HEK293 (cell line): Measurements from ENCODE around the gene ARR3.

Source experiments
- CTCF ChIA-PET: fragments of 350-600 bp; formaldehyde crosslinking; extraction: SDS; loops from one replicate; lab custom pipeline; 2021; ENCODE audit warnings: antibody characterized with exemption; lab: Yijun Ruan, JAX
- POLR2A ChIA-PET: fragments of 300-600 bp; formaldehyde crosslinking; extraction: SDS; loops from one replicate; lab custom pipeline; 2020; ENCODE audit warnings: antibody characterized with exemption, inconsistent platforms; lab: Yijun Ruan, JAX
- H3K27ac ChIP-seq: fragments of 200-500 bp; sonication (Bioruptor generic); 2 replicates; pipeline ENCODE4 v1.5.1; 2014; ENCODE audit warnings: low read depth, low read length, control low read depth, inconsistent platforms; ENCODE audit errors: extremely low read depth
- H3K36me3 ChIP-seq, 2 experiments: fragments of 200-500 bp in 1 of 2; sonication (Bioruptor generic) in 1 of 2; 1 replicate in 1 of 2; 2 replicates in 1 of 2; pipeline ENCODE4 v1.5.1; 2014 to 2017; ENCODE audit warnings: inconsistent platforms in 2 of 2, low read length in 2 of 2; ENCODE audit not compliant: control insufficient read depth in 2 of 2, insufficient read depth in 1 of 2
- H3K4me1 ChIP-seq: fragments of 200-500 bp; sonication (Bioruptor generic); 2 replicates; pipeline ENCODE4 v1.5.1; 2014; ENCODE audit warnings: mild to moderate bottlenecking, low read length, inconsistent platforms; ENCODE audit not compliant: control insufficient read depth, insufficient read depth
- H3K4me3 ChIP-seq: 2 replicates; pipeline ENCODE4 v1.5.1; 2011; ENCODE audit warnings: low read depth, mild to moderate bottlenecking, control low read depth, low read length, moderate library complexity
- H3K9me3 ChIP-seq: fragments of 200-500 bp; sonication (Bioruptor generic); 2 replicates; pipeline ENCODE4 v1.5.1; 2014; ENCODE audit warnings: low read depth, low read length, inconsistent platforms; ENCODE audit not compliant: control insufficient read depth, insufficient read depth
- BCL6B ChIP-seq: fragments of 450-650 bp; formaldehyde crosslinking; IDR thresholded peaks from 2 replicates; pipeline ENCODE4 v1.5.1; 2017; ENCODE audit warnings: missing biosample characterization, missing genetic modification characterization
- OVOL3 ChIP-seq: fragments of 450-650 bp; formaldehyde crosslinking; IDR thresholded peaks from 2 replicates; pipeline ENCODE4 v1.5.1; 2016; ENCODE audit warnings: missing biosample characterization, missing genetic modification characterization
- PRDM10 ChIP-seq: fragments of 450-650 bp; formaldehyde crosslinking; IDR thresholded peaks from 2 replicates; pipeline ENCODE4 v1.5.1; 2016; ENCODE audit warnings: missing biosample characterization, missing genetic modification characterization
- SP3 ChIP-seq: fragments of 450-650 bp; formaldehyde crosslinking; IDR thresholded peaks from 2 replicates; pipeline ENCODE4 v1.5.1; 2016; ENCODE audit warnings: missing biosample characterization, missing genetic modification characterization
- ZNF184 ChIP-seq: fragments of 450-650 bp; IDR thresholded peaks from 2 replicates; pipeline ENCODE4 v1.5.1; 2018; ENCODE audit warnings: missing biosample characterization, mild to moderate bottlenecking, missing genetic modification characterization
- ZNF19 ChIP-seq: fragments of 450-650 bp; formaldehyde crosslinking; IDR thresholded peaks from 2 replicates; pipeline ENCODE4; 2016; ENCODE audit warnings: missing biosample characterization, missing genetic modification characterization, low read depth
- ZNF366 ChIP-seq: fragments of 450-650 bp; formaldehyde crosslinking; conservative IDR thresholded peaks from 2 replicates; pipeline ENCODE4 v1.5.1; 2016; ENCODE audit warnings: missing biosample characterization, missing genetic modification characterization
- ZNF571 ChIP-seq: fragments of 450-650 bp; formaldehyde crosslinking; IDR thresholded peaks from 2 replicates; pipeline ENCODE4 v1.5.0; 2017; ENCODE audit warnings: missing biosample characterization, missing genetic modification characterization
- ZNF585B ChIP-seq: fragments of 450-650 bp; formaldehyde crosslinking; IDR thresholded peaks from 2 replicates; pipeline ENCODE4 v1.5.1; 2016; ENCODE audit warnings: missing biosample characterization, missing genetic modification characterization
- ZNF626 ChIP-seq: fragments of 450-650 bp; sonication (Bioruptor Pico); formaldehyde crosslinking; IDR thresholded peaks from 2 replicates; pipeline ENCODE4 v1.5.1; 2018; ENCODE audit warnings: missing biosample characterization, missing genetic modification characterization, inconsistent platforms
- ZNF658 ChIP-seq: fragments of 450-650 bp; formaldehyde crosslinking; IDR thresholded peaks from 2 replicates; pipeline ENCODE4; 2016; ENCODE audit warnings: missing biosample characterization, missing genetic modification characterization
- ZNF791 ChIP-seq: fragments of 450-650 bp; formaldehyde crosslinking; IDR thresholded peaks from 2 replicates; pipeline ENCODE4 v1.5.1; 2016; ENCODE audit warnings: missing biosample characterization, missing genetic modification characterization
- ZNF792 ChIP-seq: fragments of 450-650 bp; formaldehyde crosslinking; IDR thresholded peaks from 2 replicates; pipeline ENCODE4 v1.5.1; 2016; ENCODE audit warnings: missing biosample characterization, missing genetic modification characterization
- TF ChIP-seq, protein P1 (sequence below): fragments of 450-650 bp; formaldehyde crosslinking; IDR thresholded peaks from 2 replicates; pipeline ENCODE4 v1.5.1; 2016; ENCODE audit warnings: missing biosample characterization, missing genetic modification characterization

Gene ARR3

DNA sequence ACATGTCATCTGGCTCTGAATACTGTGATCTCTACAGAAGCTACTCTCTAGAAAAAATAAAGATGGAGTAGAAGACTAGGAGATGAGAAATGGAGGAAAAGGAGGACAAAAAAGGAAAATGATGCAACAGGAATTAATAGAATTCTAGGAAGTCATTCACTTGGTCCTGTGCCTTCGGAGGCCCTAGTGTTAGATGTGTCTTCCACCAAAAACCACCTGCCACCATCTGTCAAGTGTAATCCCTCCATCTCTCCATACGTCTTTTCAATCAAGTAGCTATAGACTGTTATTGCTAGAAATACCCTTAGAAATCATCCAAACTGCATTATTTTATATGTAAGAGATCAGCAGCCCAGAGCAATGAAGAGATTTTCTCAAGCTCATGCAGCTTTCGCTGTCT is 10.9 kb downstream of the ARR3 start (continued):
- TF ChIP-seq, protein P1, sequence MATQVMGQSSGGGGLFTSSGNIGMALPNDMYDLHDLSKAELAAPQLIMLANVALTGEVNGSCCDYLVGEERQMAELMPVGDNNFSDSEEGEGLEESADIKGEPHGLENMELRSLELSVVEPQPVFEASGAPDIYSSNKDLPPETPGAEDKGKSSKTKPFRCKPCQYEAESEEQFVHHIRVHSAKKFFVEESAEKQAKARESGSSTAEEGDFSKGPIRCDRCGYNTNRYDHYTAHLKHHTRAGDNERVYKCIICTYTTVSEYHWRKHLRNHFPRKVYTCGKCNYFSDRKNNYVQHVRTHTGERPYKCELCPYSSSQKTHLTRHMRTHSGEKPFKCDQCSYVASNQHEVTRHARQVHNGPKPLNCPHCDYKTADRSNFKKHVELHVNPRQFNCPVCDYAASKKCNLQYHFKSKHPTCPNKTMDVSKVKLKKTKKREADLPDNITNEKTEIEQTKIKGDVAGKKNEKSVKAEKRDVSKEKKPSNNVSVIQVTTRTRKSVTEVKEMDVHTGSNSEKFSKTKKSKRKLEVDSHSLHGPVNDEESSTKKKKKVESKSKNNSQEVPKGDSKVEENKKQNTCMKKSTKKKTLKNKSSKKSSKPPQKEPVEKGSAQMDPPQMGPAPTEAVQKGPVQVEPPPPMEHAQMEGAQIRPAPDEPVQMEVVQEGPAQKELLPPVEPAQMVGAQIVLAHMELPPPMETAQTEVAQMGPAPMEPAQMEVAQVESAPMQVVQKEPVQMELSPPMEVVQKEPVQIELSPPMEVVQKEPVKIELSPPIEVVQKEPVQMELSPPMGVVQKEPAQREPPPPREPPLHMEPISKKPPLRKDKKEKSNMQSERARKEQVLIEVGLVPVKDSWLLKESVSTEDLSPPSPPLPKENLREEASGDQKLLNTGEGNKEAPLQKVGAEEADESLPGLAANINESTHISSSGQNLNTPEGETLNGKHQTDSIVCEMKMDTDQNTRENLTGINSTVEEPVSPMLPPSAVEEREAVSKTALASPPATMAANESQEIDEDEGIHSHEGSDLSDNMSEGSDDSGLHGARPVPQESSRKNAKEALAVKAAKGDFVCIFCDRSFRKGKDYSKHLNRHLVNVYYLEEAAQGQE (tag by site-specific recombination): no peak
- TF ChIP-seq ZNF626 (tag by site-specific recombination) (no peak), OVOL3 (no peak), PRDM10 (tag by site-specific recombination) (no peak), ZNF658 (tag by site-specific recombination) (no peak), ZNF366 (no peak)

- ChIA-PET CTCF (no interaction called here), POLR2A (no interaction called here)
- Histone ChIP-seq H3K27ac (no peak overlapping the region), H3K4me3 (no peak overlapping the region), H3K9me3 (no peaks in the 10 kb centered on the region), H3K4me1 (no peaks in the 10 kb centered on the region), H3K36me3 (peaks cover under 1 to 18% of the 10 kb centered on the region in 2 experiments; a peak in 2 of 3 replicates)
- TF ChIP-seq ZNF19: no peak
- no peak for TF ChIP-seq BCL6B (tag by site-specific recombination)
- TF ChIP-seq ZNF792: no peak
- no peak for TF ChIP-seq ZNF184 (tag by site-specific recombination)
- TF ChIP-seq, protein P1 (tag by site-specific recombination): peak; percentile 81
- TF ChIP-seq ZNF585B (tag by site-specific recombination): peak; percentile 21; the same call in 1 of the 2 replicates
- no peak for TF ChIP-seq ZNF571 (tag by site-specific recombination)
- no peak for TF ChIP-seq ZNF791 (tag by site-specific recombination)
- no peak for TF ChIP-seq SP3 (tag by site-specific recombination)
Observed at GRCh38 chrX:70280573-70280972, 12.4 kb downstream of the ARR3 start.
